SJSA1 (cell line): ENCODE measurements around the gene DPY19L1. TPM values are rescaled to one million over a fixed set of nuclear protein-coding genes. Genes with fewer than 3 reads are reported as not detected.
"Not testable (repeated sequence)": the region's sequence is repeated elsewhere in the genome, so short reads cannot be mapped to it uniquely, and the experiment has no call there.

ENCODE experiments used
- DNase-seq, 2 experiments: peaks; one replicate each; pipeline ENCODE4 v3.0.0-alpha.2; 2015 to 2020; ENCODE audit warnings: low spot score in 2 of 2, low read depth in 1 of 2
- H3K27ac ChIP-seq: fragments of 250-450 bp; sonication (Bioruptor Pico); 2 replicates; pipeline ENCODE4 v1.5.1; 2020; ENCODE audit warnings: mild to moderate bottlenecking, moderate library complexity
- H3K27me3 ChIP-seq: fragments of 250-450 bp; sonication (Bioruptor Pico); replicated peaks from 2 replicates; pipeline ENCODE4 v1.5.1; 2020; ENCODE audit warnings: mild to moderate bottlenecking, moderate library complexity
- H3K36me3 ChIP-seq: fragments of 250-450 bp; sonication (Bioruptor Pico); 2 replicates; pipeline ENCODE4 v1.5.1; 2020; ENCODE audit warnings: mild to moderate bottlenecking
- H3K4me1 ChIP-seq: fragments of 250-450 bp; sonication (Bioruptor Pico); replicated peaks from 2 replicates; pipeline ENCODE4 v1.6.1; 2021; ENCODE audit warnings: mild to moderate bottlenecking
- H3K4me3 ChIP-seq: fragments of 250-450 bp; sonication (Bioruptor Pico); 2 replicates; pipeline ENCODE4 v1.5.1; 2020; ENCODE audit warnings: mild to moderate bottlenecking
- H3K9me3 ChIP-seq: fragments of 250-450 bp; sonication (Bioruptor Pico); replicated peaks from 2 replicates; pipeline ENCODE4 v1.5.1; 2020; ENCODE audit warnings: mild to moderate bottlenecking
- total RNA-seq: library from RNA; depleted of rRNA; stranded (reverse); fragments of >200 nt; shearing (Covaris generic); gene quantifications from 2 replicates; pipeline ENCODE4 v1.2.3, GENCODE V29; 2014; rRNA removed

Gene DPY19L1
- total RNA-seq, 1 experiment from 2014 or later: 52.1 TPM

- not testable (repeated sequence) for H3K36me3 ChIP-seq, H3K9me3 ChIP-seq, H3K4me1 ChIP-seq, DNase-seq, H3K4me3 ChIP-seq, H3K27ac ChIP-seq, H3K27me3 ChIP-seq
Observed at GRCh38 chr7:34906266-34906850, 130.9 kb downstream of the DPY19L1 start.

- no peak for DNase-seq
- Histone ChIP-seq H3K9me3 (no peaks in the 10 kb centered on the region), H3K36me3 (no peaks in the 10 kb centered on the region), H3K4me3 (no peak overlapping the region), H3K4me1 (no peaks in the 10 kb centered on the region), H3K27me3 (no peaks in the 10 kb centered on the region), H3K27ac (no peak overlapping the region)
Observed at GRCh38 chr7:34904987-34905386, 132.3 kb downstream of the DPY19L1 start.

- DNase-seq, H3K9me3 ChIP-seq, H3K4me3 ChIP-seq, H3K36me3 ChIP-seq, H3K27ac ChIP-seq, H3K27me3 ChIP-seq, H3K4me1 ChIP-seq: not testable (repeated sequence)
Observed at GRCh38 chr7:34903921-34904320, 133.4 kb downstream of the DPY19L1 start.

- no peak for DNase-seq
- Histone ChIP-seq H3K27me3 (no peaks in the 10 kb centered on the region), H3K27ac (no peak overlapping the region), H3K4me1 (no peaks in the 10 kb centered on the region), H3K4me3 (no peak overlapping the region), H3K9me3 (no peaks in the 10 kb centered on the region), H3K36me3 (no peaks in the 10 kb centered on the region)
Observed at GRCh38 chr7:34902182-34902581, 135.1 kb downstream of the DPY19L1 start.

- Histone ChIP-seq H3K36me3 (no peaks in the 10 kb centered on the region), H3K9me3 (no peaks in the 10 kb centered on the region), H3K4me3 (no peak overlapping the region), H3K4me1 (no peaks in the 10 kb centered on the region), H3K27ac (no peak overlapping the region), H3K27me3 (no peaks in the 10 kb centered on the region)
- DNase-seq: no peak
Observed at GRCh38 chr7:34900891-34901513, 136.3 kb downstream of the DPY19L1 start.

- no peak for DNase-seq
- no peak overlapping the region for H3K27ac ChIP-seq
- H3K4me1 ChIP-seq: no peaks in the 10 kb centered on the region
- H3K36me3 ChIP-seq: no peaks in the 10 kb centered on the region
- no peaks in the 10 kb centered on the region for H3K9me3 ChIP-seq
- no peak overlapping the region for H3K4me3 ChIP-seq
- no peaks in the 10 kb centered on the region for H3K27me3 ChIP-seq
Observed at GRCh38 chr7:34895202-34895601, 142.1 kb downstream of the DPY19L1 start.

GRCh38 chr7:34889951-34890350 is 147.3 kb downstream of the DPY19L1 start:
- H3K27me3 ChIP-seq: no peaks in the 10 kb centered on the region
- H3K36me3 ChIP-seq: no peaks in the 10 kb centered on the region

GRCh38 chr7:34886856-34887255 is 150.4 kb downstream of the DPY19L1 start:
- H3K9me3 ChIP-seq: no peaks in the 10 kb centered on the region; the same call in 1 of the 2 replicates
- H3K36me3 ChIP-seq: no peaks in the 10 kb centered on the region
- H3K27me3 ChIP-seq: no peaks in the 10 kb centered on the region
- H3K27ac ChIP-seq: no peak overlapping the region
- DNase-seq: no peak
- no peak overlapping the region for H3K4me3 ChIP-seq
- H3K4me1 ChIP-seq: no peaks in the 10 kb centered on the region

More at GRCh38 chr7:34889951-34890350, 147.3 kb downstream of the DPY19L1 start:
- H3K4me1 ChIP-seq: no peaks in the 10 kb centered on the region
- H3K9me3 ChIP-seq: no peaks in the 10 kb centered on the region
- H3K27ac ChIP-seq: no peak overlapping the region
- DNase-seq: no peak
- no peak overlapping the region for H3K4me3 ChIP-seq

GRCh38 chr7:34883855-34884254 is 153.4 kb downstream of the DPY19L1 start:
- H3K4me3 ChIP-seq, H3K27ac ChIP-seq, DNase-seq, H3K36me3 ChIP-seq, H3K27me3 ChIP-seq, H3K9me3 ChIP-seq, H3K4me1 ChIP-seq: not testable (repeated sequence)

GRCh38 chr7:34879871-34880270 is 157.4 kb downstream of the DPY19L1 start:
- Histone ChIP-seq H3K36me3 (no peaks in the 10 kb centered on the region), H3K4me3 (no peak overlapping the region), H3K4me1 (no peaks in the 10 kb centered on the region), H3K9me3 (no peaks in the 10 kb centered on the region; the same call in 1 of the 2 replicates), H3K27me3 (no peaks in the 10 kb centered on the region), H3K27ac (no peak overlapping the region)
- no peak for DNase-seq

GRCh38 chr7:34878944-34879735 is 158.1 kb downstream of the DPY19L1 start:
- not testable (repeated sequence) for DNase-seq

More at GRCh38 chr7:34878944-34879735, 158.1 kb downstream of the DPY19L1 start:
- not testable (repeated sequence) for H3K4me3 ChIP-seq, H3K36me3 ChIP-seq, H3K4me1 ChIP-seq, H3K27ac ChIP-seq, H3K27me3 ChIP-seq, H3K9me3 ChIP-seq

Other genes starting within 250 kb of the DPY19L1 start
- gene TBX20, start 216.6 kb upstream of the DPY19L1 start, total RNA-seq: 3.2 and 5.1 TPM in 2 replicates